ENCODE measurements around the gene BIRC6.

GRCh38 chr2:32358111-32358482 is 1.3 kb downstream of the BIRC6 start:
- TF ChIP-seq CTCF (IDR thresholded peaks at IDR 0.05; ENCODE audit: low read depth, low read length, poor library complexity, severe bottlenecking) (no peak), EZH2phosphoT487 (IDR thresholded peaks at IDR 0.05; ENCODE audit: borderline replicate concordance, low read length) (no peak)
